ENCODE data around the gene BORCS5.
"Not testable (repeated sequence)": the region's sequence is repeated elsewhere in the genome, so short reads cannot be mapped to it uniquely, and the experiment has no call there.

Gene BORCS5

DNA sequence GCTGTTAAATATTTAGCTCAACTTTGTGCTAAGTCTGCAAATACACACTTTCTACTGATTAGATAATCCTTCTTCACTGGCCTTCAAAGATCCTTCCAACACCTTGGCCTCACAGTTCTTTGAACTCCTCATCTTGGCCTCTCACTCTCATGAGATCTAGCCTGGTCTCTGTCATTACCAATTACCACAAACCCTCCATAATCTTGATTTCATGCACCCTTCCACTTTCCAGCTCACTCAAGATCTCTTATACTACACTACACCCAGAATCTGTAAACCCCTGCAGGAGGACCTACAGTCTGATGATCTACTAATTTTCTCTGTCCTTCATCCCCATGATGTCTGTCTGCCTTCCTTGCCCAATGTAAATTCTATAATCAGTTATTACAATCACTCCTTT is 134.7 kb downstream of the BORCS5 start:
- DNase-seq = no peak

DNA sequence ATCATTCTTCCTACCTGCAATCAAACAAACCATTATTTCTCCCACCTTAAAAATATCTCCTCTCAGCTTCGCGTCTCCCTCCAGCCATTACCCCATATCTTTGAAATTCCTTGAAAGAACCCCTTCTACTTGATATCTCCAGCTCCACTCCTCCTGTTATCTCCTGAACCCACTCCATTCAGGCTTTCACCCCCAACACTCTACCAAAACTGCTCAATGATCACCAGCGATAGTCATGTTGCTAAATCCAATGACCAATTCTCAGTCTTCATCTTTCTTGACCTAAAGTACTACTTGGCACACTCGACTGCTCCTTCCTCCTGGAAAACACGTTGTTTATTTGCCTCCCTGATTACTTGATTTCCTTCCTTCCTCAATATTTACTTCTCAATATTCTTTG is 135.7 kb downstream of the BORCS5 start:
- no peak for DNase-seq

DNA sequence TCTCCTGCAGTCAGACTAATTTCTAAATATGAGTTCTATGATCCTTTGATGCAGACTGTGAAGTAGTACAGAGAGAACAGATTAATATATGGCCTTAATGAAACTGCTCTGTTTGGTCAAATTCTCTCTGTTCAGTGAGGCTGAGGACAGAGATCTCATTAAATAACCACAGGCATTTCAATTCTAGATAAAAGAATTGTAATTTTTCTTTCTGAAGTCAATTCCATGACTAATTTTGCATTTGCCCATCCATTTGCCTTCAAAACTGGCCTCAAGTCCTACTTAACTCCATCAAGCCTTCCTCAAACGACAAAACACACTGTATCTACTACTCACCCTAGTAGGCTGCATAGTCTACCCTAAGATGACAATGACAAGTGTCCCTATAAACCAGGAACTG is 138.7 kb downstream of the BORCS5 start:
- DNase-seq = no peak

DNA sequence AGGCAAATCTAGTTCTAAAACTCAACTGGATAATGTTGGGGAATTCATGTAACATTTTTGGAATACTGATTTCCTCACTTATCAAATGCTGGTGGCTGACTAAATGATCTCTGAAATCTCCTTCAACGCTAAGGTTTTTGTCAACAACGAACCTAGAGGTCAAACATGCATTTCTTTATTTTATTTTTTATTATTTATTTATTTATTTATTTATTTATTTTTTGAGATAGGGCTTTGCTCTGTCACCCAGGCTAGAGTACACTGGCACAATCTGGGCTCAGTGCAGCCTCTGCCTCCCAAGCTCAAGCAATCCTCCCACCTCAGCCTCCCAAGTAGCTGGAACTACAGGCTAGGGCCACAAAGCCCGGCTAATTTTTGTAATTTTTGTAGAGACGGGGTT is 141.3 kb downstream of the BORCS5 start:
- DNase-seq = no peak

DNA sequence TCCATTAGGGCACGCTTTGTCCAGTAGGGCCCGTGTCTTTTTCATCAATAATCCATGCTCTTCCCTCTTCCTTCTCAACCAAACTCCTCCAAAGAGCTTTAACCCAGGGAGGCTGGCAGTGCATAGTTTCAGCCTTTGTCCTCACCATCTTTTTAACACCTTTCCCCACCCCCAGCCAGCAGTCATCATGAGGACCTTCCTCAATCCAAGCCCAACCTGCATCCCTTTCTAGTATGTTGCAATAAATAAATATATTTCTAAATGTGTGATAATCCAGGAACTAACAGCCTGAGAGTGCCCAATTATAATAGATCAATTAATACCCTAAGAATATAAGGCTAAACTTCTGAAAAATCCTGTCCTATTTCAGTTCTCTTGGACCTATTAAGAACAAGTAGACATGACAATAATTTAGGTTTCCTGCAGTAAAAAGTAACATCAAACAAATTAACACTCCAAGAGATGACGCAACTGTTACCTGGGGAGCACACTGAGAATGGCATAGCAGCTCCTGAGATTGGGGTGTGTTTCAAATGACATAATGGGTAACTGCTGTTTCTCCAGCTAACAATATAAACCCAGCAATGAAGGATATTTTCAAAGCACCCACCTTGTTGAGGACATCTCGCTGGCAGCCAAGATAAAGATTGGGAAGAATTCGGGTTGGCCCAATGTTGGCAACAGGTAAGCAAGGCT is 143.2 kb downstream of the BORCS5 start:
- no peak for DNase-seq

DNA sequence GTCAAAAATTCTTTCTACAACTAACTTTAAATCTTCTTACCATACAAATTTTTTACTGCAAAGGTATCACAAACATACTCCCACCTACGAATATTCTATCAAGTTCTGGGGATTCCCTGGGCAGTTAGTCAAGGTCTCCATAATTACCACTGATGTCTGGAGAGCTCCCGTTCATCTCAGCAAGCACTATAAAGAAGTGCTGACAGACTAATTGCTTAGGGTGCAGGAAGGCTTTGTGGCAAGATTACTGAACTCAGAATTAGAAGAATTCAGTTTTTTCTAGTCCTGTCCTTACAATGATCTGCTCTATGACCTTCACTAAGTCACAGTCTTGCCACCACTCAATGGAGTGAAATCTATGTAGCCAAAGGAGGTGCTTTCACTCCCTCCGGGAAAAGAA is 144.2 kb downstream of the BORCS5 start:
- DNase-seq = no peak

DNA sequence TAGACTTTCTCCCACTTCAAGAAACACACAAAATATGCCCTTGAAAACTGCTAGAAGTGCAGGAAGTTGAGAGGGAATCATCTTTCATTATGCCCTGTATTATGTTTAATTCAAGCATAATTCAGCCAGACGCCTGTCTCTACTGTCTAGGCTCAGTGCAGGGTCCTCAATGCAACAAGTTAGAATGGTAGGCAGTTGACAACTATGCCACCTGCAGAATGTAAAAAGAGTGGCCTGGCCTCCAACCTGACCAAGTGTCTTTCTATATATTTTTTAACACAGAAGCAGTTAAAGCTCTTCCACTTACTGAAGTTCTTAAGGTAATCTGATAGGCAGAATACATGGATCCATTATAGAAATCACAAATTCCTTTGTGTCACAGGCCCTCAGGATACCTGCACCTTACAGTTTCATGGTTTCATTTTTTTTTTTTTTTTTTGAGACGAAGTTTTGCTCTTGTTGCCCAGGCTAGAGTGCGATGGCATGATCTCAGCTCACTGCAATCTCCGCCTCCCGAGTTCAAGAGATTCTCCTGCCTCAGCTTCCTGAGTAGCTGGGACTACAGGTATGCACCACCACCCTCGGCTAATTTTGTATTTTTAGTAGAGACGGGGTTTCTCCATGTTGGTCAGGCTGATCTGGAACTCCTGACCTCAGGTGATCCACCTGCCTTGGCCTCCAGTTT is 145.4 kb downstream of the BORCS5 start:
- DNase-seq = not testable (repeated sequence)

DNA sequence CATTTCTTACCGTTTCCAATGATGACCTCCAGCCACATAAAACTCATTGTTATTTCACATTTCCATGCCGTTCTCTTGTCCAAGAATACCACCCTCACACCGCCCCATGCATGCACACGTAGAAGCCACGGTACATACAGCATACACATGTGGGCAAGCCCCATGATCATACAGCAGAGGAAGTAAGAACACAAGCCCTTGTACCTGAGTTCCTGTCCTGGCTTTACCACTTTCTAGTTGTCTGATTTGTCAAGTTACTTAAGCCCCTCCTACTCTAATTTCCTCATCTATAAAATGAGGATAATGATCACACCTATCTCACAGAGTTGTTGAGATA is 145.9 kb downstream of the BORCS5 start:
- no peak for DNase-seq

DNA sequence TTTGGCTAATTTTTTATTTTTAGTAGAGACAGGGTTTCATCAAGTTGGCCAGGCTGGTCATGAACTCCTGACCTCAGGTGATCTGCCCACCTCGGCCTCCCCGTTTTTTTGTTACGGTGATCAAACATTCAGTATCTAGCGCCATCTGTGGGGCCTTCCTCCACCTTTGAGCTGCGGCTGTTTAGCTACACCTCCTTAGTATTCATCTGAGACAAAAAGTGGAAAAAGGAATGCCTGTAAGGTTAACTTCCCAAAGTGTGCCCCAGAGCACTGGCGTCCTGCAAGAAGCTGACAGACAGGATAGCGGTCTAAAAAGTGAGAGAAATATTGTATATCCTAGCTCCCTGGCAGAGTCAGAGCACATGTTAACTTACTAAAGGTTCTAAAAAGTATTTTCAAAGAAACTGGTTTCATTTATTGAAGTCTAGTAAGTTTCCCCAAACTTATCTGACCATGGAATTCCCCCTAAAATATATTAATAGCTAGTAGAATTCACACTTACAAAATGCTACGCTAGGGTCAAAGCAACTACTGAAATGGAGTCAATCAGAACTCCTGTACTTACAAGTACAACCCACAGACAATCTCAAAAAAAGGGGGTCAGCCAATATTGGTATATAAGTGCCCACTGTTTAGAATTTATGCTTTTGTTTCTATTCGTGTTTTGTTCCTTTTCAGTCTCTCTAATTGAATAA is 146.7 kb downstream of the BORCS5 start:
- no peak for DNase-seq

DNA sequence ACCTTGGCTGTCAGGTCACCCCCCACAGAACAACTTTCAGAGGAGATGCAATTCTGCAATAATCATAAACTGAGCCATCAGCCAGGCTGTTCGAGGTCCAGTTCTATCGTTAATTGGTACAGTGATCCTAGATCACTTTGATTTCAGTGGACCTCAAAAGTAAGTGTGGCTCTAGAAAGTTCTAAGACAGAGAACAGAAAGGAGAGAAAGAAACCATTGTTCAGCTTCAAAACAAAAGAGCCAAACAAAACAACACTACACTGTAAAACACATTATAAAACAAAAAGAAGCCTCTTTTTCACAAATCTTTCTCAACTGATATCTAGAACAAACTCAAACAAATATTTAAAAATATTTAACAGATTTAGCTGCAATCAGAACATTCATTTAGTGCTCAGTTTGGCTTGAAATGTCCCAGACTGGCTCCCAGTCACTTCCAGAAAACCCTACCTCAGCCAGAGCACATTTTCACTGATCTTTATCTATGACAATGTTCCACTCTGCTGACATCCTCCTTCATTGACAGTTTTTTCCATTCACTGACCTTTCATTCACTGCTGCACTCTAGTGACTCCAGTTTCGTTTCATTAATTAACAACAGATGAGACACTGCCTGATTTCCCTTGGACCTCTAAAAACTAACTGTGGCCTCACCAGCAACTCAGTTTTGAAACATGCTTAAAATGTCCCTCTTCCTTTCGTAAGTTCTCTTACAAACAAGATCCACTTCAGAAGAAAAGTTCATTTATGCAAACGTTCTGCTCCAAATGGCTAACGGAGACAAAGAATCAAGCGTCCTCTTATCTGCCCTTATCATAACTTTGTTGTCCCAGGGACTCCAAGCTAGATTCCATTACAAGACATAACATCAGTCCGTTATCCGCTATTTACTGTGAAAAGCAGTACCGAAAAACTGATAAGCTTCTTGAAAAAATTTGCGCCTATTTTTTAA is 148.9 kb downstream of the BORCS5 start:
- peak; percentile 74 for DNase-seq

DNA sequence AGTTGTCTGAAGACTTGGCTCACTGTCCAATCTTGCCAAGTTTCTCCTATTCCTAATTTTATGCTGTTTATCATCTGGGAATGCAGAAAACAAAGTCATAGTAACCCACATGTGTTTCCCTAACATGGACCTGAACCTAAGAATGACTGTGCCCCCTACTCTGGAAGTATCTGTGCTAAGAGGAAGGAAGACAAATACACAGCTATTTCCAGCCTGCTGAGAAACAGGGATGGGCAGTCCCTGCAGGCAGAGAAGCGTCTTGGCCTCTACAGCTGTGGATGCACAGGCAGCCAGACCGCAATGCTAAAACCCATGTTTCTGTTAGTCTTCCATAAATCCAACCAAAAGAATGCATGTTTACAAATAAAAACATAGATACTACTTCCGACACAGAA is 149.6 kb downstream of the BORCS5 start:
- peak; percentile 51 for DNase-seq

DNA sequence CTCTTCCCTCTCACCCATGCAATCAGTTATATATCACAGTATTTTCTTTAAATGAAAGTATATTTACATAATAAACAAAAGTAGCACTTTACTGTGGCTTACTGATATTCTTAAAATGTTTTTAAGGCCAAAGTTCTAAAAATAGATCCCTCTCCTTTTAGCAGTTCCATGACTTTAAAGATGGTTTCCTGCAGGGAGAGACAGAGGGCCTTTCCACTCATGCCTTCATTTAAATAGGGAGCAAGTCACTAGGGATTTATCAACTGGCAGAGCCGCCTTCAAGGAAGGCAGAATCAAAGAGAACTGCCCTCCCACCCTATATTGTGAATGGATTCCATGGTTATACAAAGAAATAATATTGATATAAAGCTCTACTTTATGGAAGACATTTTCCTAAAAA is 150.2 kb downstream of the BORCS5 start:
- DNase-seq = no peak

DNA sequence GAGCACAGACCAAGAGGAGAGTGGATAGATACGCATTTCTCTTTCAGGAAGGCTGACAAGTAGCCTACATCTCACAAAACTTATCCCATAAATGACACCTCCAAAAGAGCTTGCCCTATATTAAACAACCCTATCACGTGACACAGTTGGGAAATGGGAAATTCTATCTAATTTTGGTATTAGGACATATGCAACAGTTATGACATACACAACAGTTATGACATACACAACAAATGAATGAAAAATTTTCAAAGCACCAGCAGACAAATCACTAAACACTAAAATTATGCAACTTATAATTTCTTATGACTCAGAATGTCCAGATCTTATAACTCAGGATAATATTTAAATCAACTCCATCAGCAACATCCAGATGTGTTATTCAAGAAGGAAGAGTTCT is 151.7 kb downstream of the BORCS5 start:
- peak; percentile 37 for DNase-seq

DNA sequence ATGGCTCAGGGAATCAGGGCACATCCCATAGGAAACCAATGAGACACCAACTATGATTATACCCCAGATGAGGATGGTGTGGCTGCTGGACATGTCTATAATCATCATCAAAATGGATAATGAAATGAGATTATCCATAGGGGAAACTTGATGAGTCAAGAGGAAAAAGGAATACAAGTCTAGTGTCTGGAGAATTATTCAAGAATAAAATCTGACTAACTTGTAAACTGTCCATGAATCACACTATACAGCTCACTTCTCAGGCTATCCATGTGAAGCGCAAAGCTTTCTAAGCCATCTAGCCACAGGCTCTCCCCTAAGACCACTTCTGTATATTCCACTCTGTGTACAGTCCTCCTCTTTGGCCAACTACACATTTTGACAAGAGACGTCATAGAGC is 153.3 kb downstream of the BORCS5 start:
- DNase-seq = peak; percentile 82

DNA sequence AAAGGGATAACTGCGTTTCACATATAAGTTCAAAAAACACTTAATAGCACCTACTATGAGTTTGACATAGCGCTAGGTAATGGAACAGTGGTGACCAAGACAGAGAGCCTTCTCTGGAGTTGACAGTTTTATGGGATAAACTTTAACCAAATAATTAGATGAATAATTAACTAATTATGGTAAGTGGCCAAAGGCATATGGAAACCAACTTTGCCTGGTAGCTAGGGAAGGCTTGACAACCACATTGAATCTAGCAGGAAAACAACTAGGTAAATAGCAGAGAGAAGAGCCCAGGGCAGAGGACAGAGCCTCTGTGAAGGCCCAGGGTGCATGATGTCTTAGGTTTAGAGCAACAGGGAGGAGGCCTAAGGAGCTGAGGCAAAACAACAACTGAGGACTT is 153.7 kb downstream of the BORCS5 start:
- no peak for DNase-seq

DNA sequence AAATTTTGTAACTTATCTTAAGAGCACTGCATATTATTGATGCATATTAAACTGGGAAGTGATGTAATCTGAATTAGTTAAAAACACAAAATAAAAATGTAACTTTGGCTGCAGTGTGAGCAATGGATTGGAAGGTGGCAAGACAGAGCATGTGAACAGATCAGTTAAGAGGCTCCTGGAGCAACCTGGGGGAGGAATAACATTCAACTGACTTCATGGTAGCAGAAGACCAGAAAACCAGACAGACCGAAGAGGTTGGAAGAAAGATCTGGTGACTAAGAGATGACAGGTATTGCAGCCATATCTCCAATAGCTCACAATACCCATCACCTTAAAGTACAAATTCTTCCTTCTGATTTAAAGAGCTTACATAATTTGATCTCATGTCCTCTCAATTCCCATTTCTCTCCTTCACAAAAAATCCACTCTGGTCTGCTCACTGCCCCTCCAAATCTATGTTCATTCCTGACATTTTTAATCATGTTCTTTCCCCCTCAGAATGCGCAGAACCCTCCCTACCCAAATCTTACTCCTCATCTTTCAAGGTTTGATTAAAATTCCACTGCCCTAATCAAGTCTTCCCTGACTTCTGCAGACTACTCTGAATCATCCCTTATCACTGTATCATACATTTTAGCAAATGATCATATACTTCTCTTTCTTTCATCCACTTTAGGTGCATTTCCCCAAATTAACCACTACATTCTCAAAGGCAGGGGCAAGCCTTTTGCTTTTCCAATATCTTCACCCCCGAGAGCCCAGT is 154.3 kb downstream of the BORCS5 start:
- no peak for DNase-seq

DNA sequence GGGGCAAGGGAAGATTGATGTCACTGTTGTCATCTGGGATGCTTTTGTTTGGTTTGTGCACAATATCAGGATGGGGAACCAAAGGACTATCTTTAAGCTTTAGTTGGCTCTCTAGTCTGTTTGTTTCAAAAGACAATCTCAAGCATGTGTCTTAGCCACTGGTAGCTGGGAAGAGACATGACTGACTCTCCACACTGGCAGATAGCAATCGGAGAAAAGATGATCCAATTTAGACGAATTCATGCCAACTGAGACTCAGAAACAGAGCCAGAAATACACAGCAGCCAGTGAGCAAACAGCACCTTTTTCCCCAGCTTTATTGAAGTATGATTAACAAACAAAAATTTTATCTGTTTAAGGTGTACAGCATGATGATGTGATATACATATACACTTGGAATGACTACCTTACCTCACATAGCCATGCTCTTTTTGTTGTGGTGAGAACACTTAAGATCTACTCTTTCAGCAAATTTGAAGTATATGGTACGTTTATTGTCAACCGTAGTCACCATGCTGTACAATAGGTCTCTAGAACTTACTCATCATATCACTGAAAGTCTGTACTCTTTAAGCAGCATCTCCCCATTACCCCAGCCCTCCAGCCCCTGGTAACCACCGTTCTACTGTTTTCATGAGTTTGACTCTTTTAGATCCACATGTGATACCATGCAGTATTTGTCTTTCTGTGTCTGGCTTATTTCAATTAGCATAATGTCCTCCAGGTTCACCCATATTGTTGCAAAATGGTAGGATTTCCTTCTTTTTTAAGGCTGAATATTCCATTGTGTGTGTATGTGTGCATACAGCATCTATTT is 155.2 kb downstream of the BORCS5 start:
- DNase-seq = no peak

DNA sequence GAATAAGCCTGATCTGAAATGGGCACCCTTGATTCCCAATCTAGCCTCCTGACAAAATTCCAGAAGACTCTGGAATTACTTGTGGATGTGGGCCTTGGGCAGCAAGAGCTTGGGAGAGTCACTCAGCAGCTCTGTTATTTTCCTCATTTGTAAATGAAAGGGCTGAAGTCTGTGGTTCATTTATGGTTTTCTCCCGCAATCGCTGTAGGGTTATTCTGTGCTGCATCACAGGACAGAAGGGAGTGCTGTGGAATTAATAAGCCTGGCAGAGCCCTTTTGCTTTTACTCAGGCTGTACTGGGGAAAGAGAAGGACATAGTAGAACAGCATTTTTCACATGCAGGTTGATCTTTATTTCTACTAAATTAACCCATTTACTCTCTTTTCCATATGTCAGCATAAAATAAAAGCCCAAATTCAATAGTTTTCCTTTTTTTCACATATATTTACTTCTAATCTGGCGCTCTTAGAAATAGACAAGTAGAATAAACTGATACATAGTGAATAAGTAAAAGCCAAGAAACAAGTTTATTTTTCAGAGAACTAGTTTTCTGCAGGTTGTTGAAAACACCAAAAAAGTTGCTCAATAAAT is 156.6 kb downstream of the BORCS5 start:
- no peak for DNase-seq

DNA sequence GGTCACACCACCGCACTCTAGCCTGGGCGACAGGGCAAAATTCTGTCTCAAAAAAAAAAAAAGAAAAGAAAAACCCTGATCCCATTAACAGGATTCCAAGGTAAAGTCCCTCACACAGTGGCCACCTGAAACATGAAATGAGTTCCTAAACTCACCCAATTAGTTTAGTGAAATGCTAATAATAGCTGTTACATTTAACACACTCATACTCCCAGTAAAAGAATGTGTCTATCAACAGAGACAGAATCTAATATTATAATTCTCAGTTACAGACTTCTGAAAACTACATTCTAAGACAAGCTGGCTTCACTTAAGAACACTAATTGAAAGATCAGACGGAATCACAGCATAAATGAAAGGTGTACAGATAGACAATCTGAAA is 161.6 kb downstream of the BORCS5 start:
- DNase-seq = no peak

DNA sequence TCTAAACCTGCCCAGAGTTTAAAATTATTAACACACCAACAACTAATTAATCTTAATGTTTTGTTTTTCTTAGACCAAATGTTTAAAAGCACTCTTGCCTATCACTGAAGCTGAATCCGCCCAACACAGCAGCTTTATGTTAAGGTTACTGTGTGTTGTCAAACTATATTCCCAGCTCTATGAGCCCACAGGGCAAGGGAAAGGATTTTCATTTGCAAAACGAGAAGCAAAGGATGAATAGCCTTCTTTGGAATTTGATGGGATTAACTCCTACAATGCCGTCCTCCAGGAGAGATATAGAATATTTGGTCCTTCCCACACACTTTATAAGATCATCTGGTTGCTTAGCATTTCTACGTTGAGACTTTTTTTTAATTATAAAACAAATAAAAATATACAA is 162.0 kb downstream of the BORCS5 start:
- peak; percentile 21 for DNase-seq
